ENCODE measurements around the gene CMTM5.

The CMTM5 gene

GRCh38 chr14:23362200-23362599 lies 14.6 kb upstream of the CMTM5 start:
- Histone ChIP-seq H3K9ac (no peak overlapping the region), H3K36me3 (ENCODE audit: insufficient read depth) (no peaks in the 10 kb centered on the region), H2AFZ (ENCODE audit: low read depth) (no peak overlapping the region), H3K27me3 (ENCODE audit: insufficient read depth, low read depth) (no peaks in the 10 kb centered on the region), H3K79me2 (ENCODE audit: insufficient read depth, low read depth) (no peaks in the 10 kb centered on the region), H3K4me3 (IDR thresholded peaks at IDR 0.05; ENCODE audit: insufficient read depth, low read depth, low read length) (no peak overlapping the region), H4K20me1 (ENCODE audit: insufficient read depth) (no peaks in the 10 kb centered on the region), H3K4me1 (ENCODE audit: low read depth, poor library complexity, severe bottlenecking) (no peaks in the 10 kb centered on the region), H3K4me2 (no peak overlapping the region), H3K27ac (no peak overlapping the region)
- TF ChIP-seq CTCF (conservative IDR thresholded peaks at IDR 0.05; ENCODE audit: low read depth, low read length) = no peak

GRCh38 chr14:23364164-23365035 lies 12.4 kb upstream of the CMTM5 start:
- no peaks in the 10 kb centered on the region for H3K36me3 ChIP-seq (ENCODE audit: insufficient read depth)
- H3K4me1 ChIP-seq (ENCODE audit: low read depth, poor library complexity, severe bottlenecking) = no peaks in the 10 kb centered on the region
- no peak overlapping the region for H3K27ac ChIP-seq
- H3K4me3 ChIP-seq (IDR thresholded peaks at IDR 0.05; ENCODE audit: insufficient read depth, low read depth, low read length) = no peak overlapping the region
- no peaks in the 10 kb centered on the region; the same call in 1 of the 2 replicates for H3K27me3 ChIP-seq (ENCODE audit: insufficient read depth, low read depth)
- H4K20me1 ChIP-seq (ENCODE audit: insufficient read depth) = no peaks in the 10 kb centered on the region
- no peak overlapping the region for H3K4me2 ChIP-seq
- no peak overlapping the region for H3K9ac ChIP-seq
- no peaks in the 10 kb centered on the region for H3K79me2 ChIP-seq (ENCODE audit: insufficient read depth, low read depth)
- H2AFZ ChIP-seq (ENCODE audit: low read depth) = no peak overlapping the region
- TF ChIP-seq CTCF (conservative IDR thresholded peaks at IDR 0.05; ENCODE audit: low read depth, low read length) = no peak

- H3K9ac ChIP-seq = no peak within 1 kb of the TSS
- no peak within 1 kb of the TSS for H2AFZ ChIP-seq (ENCODE audit: low read depth)
- H3K36me3 ChIP-seq (ENCODE audit: insufficient read depth) = no peaks in the 10 kb centered on the region
- TF ChIP-seq CTCF (conservative IDR thresholded peaks at IDR 0.05; ENCODE audit: low read depth, low read length) = no peak
- H3K4me2 ChIP-seq = no peak within 1 kb of the TSS
- no peak within 1 kb of the TSS for H3K27ac ChIP-seq
- no peaks in the 10 kb centered on the region; the same call in 1 of the 2 replicates for H3K27me3 ChIP-seq (ENCODE audit: insufficient read depth, low read depth)
- no peaks in the 10 kb centered on the region for H3K4me1 ChIP-seq (ENCODE audit: low read depth, poor library complexity, severe bottlenecking)
- no peaks in the 10 kb centered on the region for H4K20me1 ChIP-seq (ENCODE audit: insufficient read depth)
- H3K79me2 ChIP-seq (ENCODE audit: insufficient read depth, low read depth) = no peaks in the 10 kb centered on the region
- H3K4me3 ChIP-seq (IDR thresholded peaks at IDR 0.05; ENCODE audit: insufficient read depth, low read depth, low read length) = no peak within 1 kb of the TSS
Measured at GRCh38 chr14:23365036-23365731, 11.7 kb upstream of the CMTM5 start, which contains the start of gene EFS. Gene EFS (minus strand): TSS chr14:23365172. CDS start chr14:23365025, 147 bp downstream.

GRCh38 chr14:23365732-23366425 lies 11.0 kb upstream of the CMTM5 start:
- Histone ChIP-seq H3K4me1 (ENCODE audit: low read depth, poor library complexity, severe bottlenecking) (no peaks in the 10 kb centered on the region), H3K4me3 (IDR thresholded peaks at IDR 0.05; ENCODE audit: insufficient read depth, low read depth, low read length) (no peak overlapping the region), H3K9ac (no peak overlapping the region)

More at GRCh38 chr14:23365732-23366425, 11.0 kb upstream of the CMTM5 start:
- H2AFZ ChIP-seq (ENCODE audit: low read depth) = no peak overlapping the region
- H4K20me1 ChIP-seq (ENCODE audit: insufficient read depth) = no peaks in the 10 kb centered on the region
- no peaks in the 10 kb centered on the region for H3K79me2 ChIP-seq (ENCODE audit: insufficient read depth, low read depth)
- no peak overlapping the region for H3K4me2 ChIP-seq
- H3K36me3 ChIP-seq (ENCODE audit: insufficient read depth) = no peaks in the 10 kb centered on the region
- H3K27me3 ChIP-seq (ENCODE audit: insufficient read depth, low read depth) = no peaks in the 10 kb centered on the region; the same call in 1 of the 2 replicates
- no peak for TF ChIP-seq CTCF (conservative IDR thresholded peaks at IDR 0.05; ENCODE audit: low read depth, low read length)
- H3K27ac ChIP-seq = no peak overlapping the region
